RKO (cell line): Measurements from ENCODE around the gene UNC50.

Experiments used
- DNase-seq: peaks from one replicate; pipeline ENCODE4 v3.0.0-alpha.2; 2016; ENCODE audit warnings: low spot score

The UNC50 gene

DNA sequence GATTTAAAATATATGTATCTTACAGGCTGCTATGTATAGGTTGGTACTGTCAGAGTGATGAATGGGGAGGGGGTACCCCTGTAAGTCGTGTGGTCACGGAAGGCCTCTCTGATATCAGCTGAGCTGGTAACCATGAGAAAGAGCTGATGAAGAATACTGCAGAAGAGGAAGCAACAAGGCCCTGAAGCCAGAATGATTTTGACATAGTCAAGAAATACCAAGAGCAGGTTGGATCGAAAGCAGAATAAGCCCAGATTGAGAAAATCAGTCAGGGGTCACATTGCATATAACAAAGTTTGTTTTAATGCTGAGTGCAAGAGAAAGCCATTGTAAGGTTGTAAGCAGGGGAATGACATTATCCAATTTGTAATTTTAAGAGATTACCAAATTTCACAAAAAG is 57.3 kb downstream of the UNC50 start:
- DNase-seq, result no peak
